PC-9 (cell line): Measurements from ENCODE around the gene TANGO2.

Experiments
- CTCF ChIP-seq: fragments of 200-600 bp; sonication (generic); conservative IDR thresholded peaks from 2 replicates; pipeline ENCODE4 v1.6.1; 2017; ENCODE audit warnings: mixed run types, antibody characterized with exemption, mild to moderate bottlenecking, moderate library complexity
- EZH2 ChIP-seq: fragments of 200-600 bp; sonication (generic); IDR thresholded peaks from 2 replicates; pipeline ENCODE4 v1.8.0; 2017; ENCODE audit warnings: antibody characterized with exemption, low read depth

DNA sequence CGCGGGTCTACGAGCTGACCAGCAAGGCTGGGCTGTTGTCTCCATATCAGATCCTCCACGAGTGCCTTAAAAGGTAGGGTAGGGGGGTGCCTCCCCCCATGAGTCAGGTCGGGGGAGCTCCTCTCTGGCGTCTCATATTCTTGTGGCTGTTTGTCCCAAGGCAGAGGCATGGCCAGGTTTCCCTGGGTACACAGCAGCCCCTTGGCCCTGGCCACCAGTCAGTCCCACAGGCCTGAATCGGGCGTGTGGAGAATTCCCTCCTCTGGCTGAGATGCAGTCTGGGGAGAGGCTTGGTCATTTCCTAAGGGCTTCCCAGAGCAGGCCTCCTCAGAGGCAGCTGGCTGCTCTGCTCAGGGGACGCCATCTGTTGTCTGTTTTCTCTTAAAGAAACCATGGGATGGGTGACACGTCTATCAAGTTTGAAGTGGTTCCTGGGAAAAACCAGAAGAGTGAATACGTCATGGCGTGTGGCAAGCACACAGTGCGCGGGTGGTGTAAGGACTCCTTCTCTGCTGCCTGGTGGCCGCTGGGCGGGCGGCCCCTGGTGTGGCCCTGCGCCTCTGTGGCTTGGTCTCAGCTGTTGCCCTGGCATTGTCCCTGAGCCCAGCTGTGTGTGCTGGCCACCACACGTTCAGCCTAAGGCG, 85.4 kb downstream of the TANGO2 start:
- TF ChIP-seq CTCF, result no peak
- TF ChIP-seq EZH2, result no peak
